Nephron progenitor cell (in vitro differentiated cells): ENCODE measurements around the gene F11R.
A peak's percentile ranks its signal among the peaks of the same experiment; 100 is the strongest.
"Not testable (repeated sequence)": the region's sequence is repeated elsewhere in the genome, so short reads cannot be mapped to it uniquely, and the experiment has no call there.

Experiments used
- DNase-seq: peaks from one replicate; pipeline ENCODE4 v3.0.0; 2021
- H3K27ac Mint-ChIP-seq: 2 replicates; pipeline ENCODE4 v1.8.0; 2021; ENCODE audit warnings: mild to moderate bottlenecking, moderate library complexity, mixed read lengths
- H3K27me3 Mint-ChIP-seq: 2 replicates; pipeline ENCODE4 v1.8.0; 2021; ENCODE audit warnings: mild to moderate bottlenecking, low read depth, mixed read lengths; ENCODE audit not compliant: poor library complexity
- H3K36me3 Mint-ChIP-seq: 2 replicates; pipeline ENCODE4 v1.8.0; 2021; ENCODE audit warnings: low read depth, mixed read lengths
- H3K4me1 Mint-ChIP-seq: 2 replicates; pipeline ENCODE4 v1.8.0; 2021; ENCODE audit warnings: mixed read lengths
- H3K4me3 Mint-ChIP-seq: 2 replicates; pipeline ENCODE4 v1.8.0; 2021; ENCODE audit warnings: mild to moderate bottlenecking, moderate library complexity, mixed read lengths
- H3K9me3 Mint-ChIP-seq: 2 replicates; pipeline ENCODE4 v1.8.0; 2021; ENCODE audit warnings: mild to moderate bottlenecking, moderate library complexity, mixed read lengths
- TF ChIP-seq, protein P1 (sequence below): fragments of 200-600 bp; sonication (generic); IDR thresholded peaks from 2 replicates; pipeline ENCODE4 v1.5.0; 2021; ENCODE audit warnings: antibody characterized with exemption

The F11R gene

DNA sequence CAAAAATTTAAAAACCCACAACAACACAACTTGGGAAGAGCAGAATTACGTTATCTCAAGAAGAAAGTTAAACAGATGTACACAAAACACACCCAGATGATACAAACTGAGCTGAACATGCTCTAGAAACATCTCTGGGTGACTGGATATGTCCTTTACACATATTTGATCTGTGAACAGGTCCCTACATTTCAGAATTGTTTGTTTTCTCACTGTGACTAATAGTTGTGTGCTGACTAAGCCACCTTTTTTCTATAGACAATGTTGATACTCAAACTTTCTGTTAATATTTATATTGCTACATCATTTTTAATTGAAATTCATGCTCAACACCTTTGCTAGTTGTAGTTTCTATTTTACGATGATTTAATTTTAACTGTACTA, 1.0 kb upstream of the F11R start:
- Mint-ChIP-seq H3K9me3 (peaks cover 1% of the 10 kb centered on the region), H3K27me3 (peaks cover 49% of the 10 kb centered on the region), H3K4me3 (peak overlapping the region; percentile 83), H3K36me3 (peaks cover 3% of the 10 kb centered on the region), H3K27ac (no peak overlapping the region), H3K4me1 (peaks cover 20% of the 10 kb centered on the region)
- TF ChIP-seq, protein P1, sequence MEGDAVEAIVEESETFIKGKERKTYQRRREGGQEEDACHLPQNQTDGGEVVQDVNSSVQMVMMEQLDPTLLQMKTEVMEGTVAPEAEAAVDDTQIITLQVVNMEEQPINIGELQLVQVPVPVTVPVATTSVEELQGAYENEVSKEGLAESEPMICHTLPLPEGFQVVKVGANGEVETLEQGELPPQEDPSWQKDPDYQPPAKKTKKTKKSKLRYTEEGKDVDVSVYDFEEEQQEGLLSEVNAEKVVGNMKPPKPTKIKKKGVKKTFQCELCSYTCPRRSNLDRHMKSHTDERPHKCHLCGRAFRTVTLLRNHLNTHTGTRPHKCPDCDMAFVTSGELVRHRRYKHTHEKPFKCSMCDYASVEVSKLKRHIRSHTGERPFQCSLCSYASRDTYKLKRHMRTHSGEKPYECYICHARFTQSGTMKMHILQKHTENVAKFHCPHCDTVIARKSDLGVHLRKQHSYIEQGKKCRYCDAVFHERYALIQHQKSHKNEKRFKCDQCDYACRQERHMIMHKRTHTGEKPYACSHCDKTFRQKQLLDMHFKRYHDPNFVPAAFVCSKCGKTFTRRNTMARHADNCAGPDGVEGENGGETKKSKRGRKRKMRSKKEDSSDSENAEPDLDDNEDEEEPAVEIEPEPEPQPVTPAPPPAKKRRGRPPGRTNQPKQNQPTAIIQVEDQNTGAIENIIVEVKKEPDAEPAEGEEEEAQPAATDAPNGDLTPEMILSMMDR = no peak
- DNase-seq = no peak

DNA sequence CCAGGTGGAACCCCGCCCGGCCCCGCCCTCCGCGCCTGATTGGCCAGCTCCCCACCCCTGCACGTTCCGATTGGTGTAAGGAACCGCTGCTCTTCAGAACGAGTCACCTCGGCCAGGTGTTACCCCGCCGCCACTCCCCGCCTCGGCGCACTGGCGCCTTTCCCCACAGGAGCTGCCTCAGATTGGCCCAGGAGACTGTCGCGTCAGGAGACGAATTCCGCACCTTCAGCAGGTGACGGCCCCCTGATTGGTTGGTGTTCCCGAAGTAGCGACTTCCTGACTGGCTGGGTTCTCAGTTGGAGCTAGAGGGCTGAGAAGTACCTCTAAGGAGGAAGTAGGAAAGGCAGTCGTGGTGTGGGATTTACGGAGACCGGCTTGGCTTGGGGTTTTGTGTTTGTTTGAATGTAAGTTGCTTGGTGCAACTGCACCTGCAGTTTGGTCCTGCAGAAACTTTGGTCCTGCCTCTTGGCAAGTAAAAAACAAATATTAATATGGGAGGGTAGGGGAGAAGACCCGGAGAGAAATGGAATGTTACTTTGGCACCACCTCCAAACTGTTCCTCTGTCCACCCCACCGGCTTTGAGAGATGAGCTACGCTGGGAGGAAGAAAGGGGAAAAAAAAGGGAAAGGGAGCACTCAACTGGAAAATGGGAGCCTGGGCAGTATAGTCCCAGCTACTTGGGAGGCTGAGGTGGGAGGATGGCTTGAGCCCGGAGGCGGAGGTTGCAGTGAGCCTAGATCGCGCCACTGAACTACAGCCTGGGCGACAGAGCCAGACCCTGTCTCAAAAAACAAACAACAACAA, 415 bp upstream of the F11R start:
- Mint-ChIP-seq H3K9me3 (no peaks in the 10 kb centered on the region), H3K4me3 (peak overlapping the region; percentile 83), H3K27me3 (peaks cover 49% of the 10 kb centered on the region), H3K36me3 (no peaks in the 10 kb centered on the region), H3K27ac (no peak overlapping the region), H3K4me1 (peaks cover 20% of the 10 kb centered on the region)
- TF ChIP-seq, protein P1 = no peak
- DNase-seq = peak; percentile 82

GRCh38 chr1:161019751-161020495, 1.0 kb downstream of the F11R start:
- peaks cover 49% of the 10 kb centered on the region for H3K27me3 Mint-ChIP-seq
- H3K9me3 Mint-ChIP-seq = no peaks in the 10 kb centered on the region
- no peaks in the 10 kb centered on the region for H3K36me3 Mint-ChIP-seq
- no peak overlapping the region for H3K27ac Mint-ChIP-seq
- TF ChIP-seq, protein P1 = no peak
- peaks cover 20% of the 10 kb centered on the region for H3K4me1 Mint-ChIP-seq
- peak overlapping the region; percentile 83 for H3K4me3 Mint-ChIP-seq
- no peak for DNase-seq

DNA sequence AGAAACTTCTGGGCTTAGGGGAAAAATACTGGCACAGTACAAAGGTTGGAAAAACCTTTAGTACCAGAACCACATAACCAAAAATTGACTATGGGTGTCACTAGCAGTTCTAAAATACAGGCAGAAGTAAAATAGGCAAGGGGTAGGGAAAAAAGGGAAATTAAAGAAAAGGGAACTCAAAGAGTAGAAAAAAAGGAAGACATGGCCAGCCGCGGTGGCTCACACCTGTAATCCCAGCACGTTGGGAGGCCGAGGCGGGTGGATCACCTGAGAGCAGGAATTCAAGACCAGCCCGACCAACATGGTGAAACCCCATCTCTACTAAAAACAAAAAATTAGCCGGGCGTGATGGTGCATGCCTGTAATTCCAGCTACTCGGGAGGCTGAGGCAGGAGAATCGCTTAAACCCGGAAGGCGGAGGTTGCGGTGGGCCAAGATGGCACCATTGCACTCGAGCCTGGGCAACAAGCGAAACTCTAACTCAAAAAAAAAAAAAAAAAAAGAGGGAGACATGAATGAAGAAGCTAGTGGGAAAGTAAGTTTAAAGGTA, 1.8 kb downstream of the F11R start:
- not testable (repeated sequence) for DNase-seq, H3K27ac Mint-ChIP-seq, H3K9me3 Mint-ChIP-seq, H3K36me3 Mint-ChIP-seq
- Mint-ChIP-seq H3K4me1 (peaks cover 21% of the 10 kb centered on the region), H3K27me3 (peaks cover 49% of the 10 kb centered on the region), H3K4me3 (peak overlapping the region; percentile 83)

DNA sequence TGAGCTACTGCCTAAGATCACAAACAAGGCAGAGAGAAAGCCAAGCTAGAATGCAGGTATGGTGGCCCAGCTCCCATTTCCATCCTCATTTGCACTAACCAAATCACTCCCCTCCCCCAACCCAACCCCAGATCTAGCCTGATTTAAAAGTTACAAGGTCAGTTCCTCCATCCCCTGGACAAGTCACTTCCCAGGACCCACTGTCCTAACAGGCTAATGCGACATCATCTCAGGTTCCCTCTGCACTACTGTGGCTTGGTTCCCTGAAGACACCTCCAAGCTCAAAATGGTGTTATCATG, 2.4 kb downstream of the F11R start:
- TF ChIP-seq, protein P1 = no peak
- Mint-ChIP-seq H3K36me3 (no peaks in the 10 kb centered on the region), H3K4me1 (peaks cover 27% of the 10 kb centered on the region), H3K27me3 (peaks cover 49% of the 10 kb centered on the region), H3K4me3 (no peak overlapping the region), H3K9me3 (no peaks in the 10 kb centered on the region), H3K27ac (no peak overlapping the region)
- DNase-seq = no peak

- H3K4me1 Mint-ChIP-seq = peaks cover 33% of the 10 kb centered on the region
- no peaks in the 10 kb centered on the region for H3K9me3 Mint-ChIP-seq
- TF ChIP-seq, protein P1 = no peak
- no peak overlapping the region for H3K27ac Mint-ChIP-seq
- DNase-seq = no peak
- H3K36me3 Mint-ChIP-seq = no peaks in the 10 kb centered on the region
- H3K4me3 Mint-ChIP-seq = no peak overlapping the region
- peaks cover 53% of the 10 kb centered on the region for H3K27me3 Mint-ChIP-seq
Observed at GRCh38 chr1:161017756-161018630, 3.0 kb downstream of the F11R start.

DNA sequence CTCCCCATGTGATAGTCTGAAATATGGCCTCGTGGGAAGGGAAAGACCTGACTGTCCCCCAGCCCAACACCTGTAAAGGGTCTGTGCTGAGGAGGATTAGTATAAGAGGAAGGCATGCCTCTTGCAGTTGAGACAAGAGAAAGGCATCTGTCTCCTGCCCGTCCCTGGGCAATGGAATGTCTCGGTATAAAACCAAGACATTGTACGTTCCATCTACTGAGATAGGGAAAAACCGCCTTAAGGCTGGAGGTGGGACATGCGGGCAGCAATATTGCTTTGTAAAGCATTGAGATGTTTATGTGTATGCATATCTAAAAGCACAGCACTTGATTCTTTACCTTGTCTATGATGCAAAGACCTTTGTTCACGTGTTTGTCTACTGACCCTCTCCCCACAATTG, 3.8 kb downstream of the F11R start:
- not testable (repeated sequence) for H3K4me3 Mint-ChIP-seq, H3K27ac Mint-ChIP-seq, DNase-seq, H3K9me3 Mint-ChIP-seq, H3K36me3 Mint-ChIP-seq
- Mint-ChIP-seq H3K27me3 (peaks cover 48% of the 10 kb centered on the region), H3K4me1 (peaks cover 33% of the 10 kb centered on the region)

- DNase-seq, H3K27ac Mint-ChIP-seq: not testable (repeated sequence)
Observed at GRCh38 chr1:161016683-161017082, 4.3 kb downstream of the F11R start.

More at GRCh38 chr1:161016683-161017082, 4.3 kb downstream of the F11R start:
- Mint-ChIP-seq H3K27me3 (peaks cover 47% of the 10 kb centered on the region), H3K4me1 (peaks cover 33% of the 10 kb centered on the region)
- H3K36me3 Mint-ChIP-seq, H3K9me3 Mint-ChIP-seq, H3K4me3 Mint-ChIP-seq: not testable (repeated sequence)
